Neural crest cell (in vitro differentiated cells): ENCODE results near the gene PCDHGA7. TPM values are rescaled to one million over a fixed set of nuclear protein-coding genes. Genes with fewer than 3 reads are reported as not detected.

Experiments
- DNase-seq: peaks from one replicate; pipeline ENCODE4 v3.0.0; 2021; ENCODE audit warnings: low read depth, mixed read lengths, low spot score
- H3K27ac Mint-ChIP-seq: one replicate; pipeline ENCODE4 v1.8.0; 2021; ENCODE audit warnings: mild to moderate bottlenecking, mixed read lengths; ENCODE audit not compliant: unreplicated experiment
- H3K27me3 Mint-ChIP-seq: 2 replicates; pipeline ENCODE4 v1.8.0; 2021; ENCODE audit warnings: low read depth, mild to moderate bottlenecking, mixed read lengths
- H3K36me3 Mint-ChIP-seq: 2 replicates; pipeline ENCODE4 v1.8.0; 2021; ENCODE audit warnings: low read depth, mild to moderate bottlenecking, mixed read lengths
- H3K4me1 Mint-ChIP-seq: 2 replicates; pipeline ENCODE4 v1.8.0; 2021; ENCODE audit warnings: mixed read lengths
- H3K4me3 Mint-ChIP-seq: one replicate; pipeline ENCODE4 v1.8.0; 2021; ENCODE audit warnings: mild to moderate bottlenecking, mixed read lengths
- H3K9me3 Mint-ChIP-seq: 2 replicates; pipeline ENCODE4 v1.8.0; 2021; ENCODE audit warnings: mixed read lengths
- total RNA-seq: library from RNA; stranded (reverse); gene quantifications from 2 replicates; pipeline ENCODE4 v1.2.1, GENCODE V29; 2021
- TF ChIP-seq, protein P1 (sequence below): fragments of 200-600 bp; sonication (generic); conservative IDR thresholded peaks from 2 replicates; pipeline ENCODE4 v1.5.0; 2021; ENCODE audit warnings: antibody characterized with exemption, mild to moderate bottlenecking

Gene PCDHGA7
- total RNA-seq, 1 donor from 2014 or later = 0.37 TPM

DNA sequence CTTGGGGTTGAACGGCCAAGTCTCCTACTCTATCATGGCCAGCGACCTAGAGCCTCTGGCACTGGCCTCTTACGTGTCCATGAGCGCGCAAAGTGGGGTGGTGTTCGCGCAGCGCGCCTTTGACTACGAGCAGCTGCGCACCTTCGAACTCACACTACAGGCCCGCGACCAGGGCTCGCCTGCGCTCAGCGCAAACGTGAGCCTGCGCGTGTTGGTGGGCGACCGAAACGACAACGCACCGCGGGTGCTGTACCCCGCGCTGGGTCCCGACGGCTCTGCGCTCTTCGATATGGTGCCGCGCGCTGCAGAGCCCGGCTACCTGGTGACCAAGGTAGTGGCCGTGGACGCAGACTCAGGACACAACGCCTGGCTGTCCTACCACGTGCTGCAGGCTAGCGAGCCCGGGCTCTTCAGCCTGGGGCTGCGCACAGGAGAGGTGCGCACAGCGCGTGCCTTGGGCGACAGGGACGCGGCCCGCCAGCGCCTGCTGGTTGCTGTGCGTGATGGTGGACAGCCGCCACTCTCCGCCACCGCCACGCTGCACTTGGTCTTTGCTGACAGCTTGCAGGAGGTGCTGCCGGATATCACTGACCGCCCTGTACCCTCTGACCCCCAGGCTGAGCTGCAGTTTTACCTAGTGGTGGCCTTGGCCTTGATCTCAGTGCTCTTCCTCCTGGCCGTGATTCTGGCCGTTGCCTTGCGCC is 17.2 kb downstream of the PCDHGA7 start:
- TF ChIP-seq, protein P1, sequence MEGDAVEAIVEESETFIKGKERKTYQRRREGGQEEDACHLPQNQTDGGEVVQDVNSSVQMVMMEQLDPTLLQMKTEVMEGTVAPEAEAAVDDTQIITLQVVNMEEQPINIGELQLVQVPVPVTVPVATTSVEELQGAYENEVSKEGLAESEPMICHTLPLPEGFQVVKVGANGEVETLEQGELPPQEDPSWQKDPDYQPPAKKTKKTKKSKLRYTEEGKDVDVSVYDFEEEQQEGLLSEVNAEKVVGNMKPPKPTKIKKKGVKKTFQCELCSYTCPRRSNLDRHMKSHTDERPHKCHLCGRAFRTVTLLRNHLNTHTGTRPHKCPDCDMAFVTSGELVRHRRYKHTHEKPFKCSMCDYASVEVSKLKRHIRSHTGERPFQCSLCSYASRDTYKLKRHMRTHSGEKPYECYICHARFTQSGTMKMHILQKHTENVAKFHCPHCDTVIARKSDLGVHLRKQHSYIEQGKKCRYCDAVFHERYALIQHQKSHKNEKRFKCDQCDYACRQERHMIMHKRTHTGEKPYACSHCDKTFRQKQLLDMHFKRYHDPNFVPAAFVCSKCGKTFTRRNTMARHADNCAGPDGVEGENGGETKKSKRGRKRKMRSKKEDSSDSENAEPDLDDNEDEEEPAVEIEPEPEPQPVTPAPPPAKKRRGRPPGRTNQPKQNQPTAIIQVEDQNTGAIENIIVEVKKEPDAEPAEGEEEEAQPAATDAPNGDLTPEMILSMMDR = no peak
- Mint-ChIP-seq H3K27me3 (no peaks in the 10 kb centered on the region), H3K9me3 (peaks cover 25% of the 10 kb centered on the region), H3K4me1 (no peaks in the 10 kb centered on the region), H3K36me3 (peaks cover 28% of the 10 kb centered on the region), H3K4me3 (peak overlapping the region; percentile 8), H3K27ac (no peak overlapping the region)
- DNase-seq = no peak

DNA sequence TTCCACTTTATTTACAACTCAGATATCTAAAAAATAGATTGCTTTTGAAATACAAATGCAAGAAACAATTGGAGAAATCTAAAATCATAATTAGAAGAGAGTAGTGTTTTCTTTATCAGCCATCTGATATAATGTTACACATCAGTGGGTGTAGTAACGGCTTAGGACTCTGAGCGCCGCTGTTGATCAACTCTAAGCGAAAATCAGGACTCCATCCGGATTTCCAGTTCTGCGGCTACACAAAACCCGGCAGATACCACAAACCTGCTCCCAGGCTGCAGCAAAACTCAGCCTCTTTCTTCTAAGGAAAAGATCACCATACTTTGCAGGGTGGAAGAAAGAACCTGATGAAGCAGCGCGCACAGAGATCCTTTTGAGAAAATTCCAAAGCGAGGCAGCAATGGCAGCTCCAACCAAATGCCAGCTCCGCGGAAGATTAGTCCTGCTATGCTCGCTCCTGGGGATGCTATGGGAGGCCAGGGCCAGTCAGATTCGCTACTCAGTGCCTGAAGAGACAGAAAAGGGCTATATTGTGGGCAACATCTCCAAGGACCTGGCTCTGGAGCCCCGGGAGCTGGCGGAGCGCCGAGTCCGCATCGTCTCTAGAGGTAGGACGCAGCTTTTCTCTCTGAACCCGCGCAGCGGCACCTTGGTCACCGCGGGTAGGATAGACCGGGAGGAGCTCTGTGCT is 20.2 kb downstream of the PCDHGA7 start, which contains the start of gene PCDHGA9:
Gene PCDHGA9, plus strand, starts transcription at position 226 of the 691 bp plus-strand sequence. Its CDS starts 175 bp downstream, at position 401.
- TF ChIP-seq, protein P1 = no peak
- peaks cover 29% of the 10 kb centered on the region for H3K9me3 Mint-ChIP-seq
- no peaks in the 10 kb centered on the region for H3K27me3 Mint-ChIP-seq
- peaks cover 5% of the 10 kb centered on the region for H3K4me1 Mint-ChIP-seq
- H3K36me3 Mint-ChIP-seq = peaks cover 29% of the 10 kb centered on the region
- no peak within 1 kb of the TSS for H3K4me3 Mint-ChIP-seq
- H3K27ac Mint-ChIP-seq = no peak within 1 kb of the TSS
- DNase-seq = no peak

DNA sequence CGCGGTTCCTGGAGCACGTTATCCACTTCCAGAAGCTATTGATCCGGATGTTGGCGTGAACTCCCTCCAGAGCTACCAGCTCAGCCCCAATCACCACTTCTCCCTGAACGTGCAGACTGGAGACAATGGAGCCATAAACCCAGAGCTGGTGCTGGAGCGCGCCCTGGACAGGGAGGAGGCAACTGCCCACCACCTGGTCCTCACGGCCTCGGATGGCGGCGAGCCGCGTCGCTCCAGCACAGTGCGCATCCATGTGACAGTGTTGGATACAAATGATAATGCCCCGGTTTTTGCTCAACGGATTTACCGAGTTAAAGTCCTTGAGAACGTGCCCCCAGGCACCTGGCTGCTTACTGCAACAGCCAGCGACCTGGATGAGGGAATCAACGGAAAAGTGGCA is 20.8 kb downstream of the PCDHGA7 start:
- no peak overlapping the region for H3K27ac Mint-ChIP-seq
- H3K36me3 Mint-ChIP-seq = peaks cover 36% of the 10 kb centered on the region
- H3K9me3 Mint-ChIP-seq = peaks cover 32% of the 10 kb centered on the region
- no peak for DNase-seq
- H3K4me1 Mint-ChIP-seq = peaks cover 10% of the 10 kb centered on the region
- TF ChIP-seq, protein P1 = no peak
- peaks cover 2% of the 10 kb centered on the region for H3K27me3 Mint-ChIP-seq
- no peak overlapping the region for H3K4me3 Mint-ChIP-seq

DNA sequence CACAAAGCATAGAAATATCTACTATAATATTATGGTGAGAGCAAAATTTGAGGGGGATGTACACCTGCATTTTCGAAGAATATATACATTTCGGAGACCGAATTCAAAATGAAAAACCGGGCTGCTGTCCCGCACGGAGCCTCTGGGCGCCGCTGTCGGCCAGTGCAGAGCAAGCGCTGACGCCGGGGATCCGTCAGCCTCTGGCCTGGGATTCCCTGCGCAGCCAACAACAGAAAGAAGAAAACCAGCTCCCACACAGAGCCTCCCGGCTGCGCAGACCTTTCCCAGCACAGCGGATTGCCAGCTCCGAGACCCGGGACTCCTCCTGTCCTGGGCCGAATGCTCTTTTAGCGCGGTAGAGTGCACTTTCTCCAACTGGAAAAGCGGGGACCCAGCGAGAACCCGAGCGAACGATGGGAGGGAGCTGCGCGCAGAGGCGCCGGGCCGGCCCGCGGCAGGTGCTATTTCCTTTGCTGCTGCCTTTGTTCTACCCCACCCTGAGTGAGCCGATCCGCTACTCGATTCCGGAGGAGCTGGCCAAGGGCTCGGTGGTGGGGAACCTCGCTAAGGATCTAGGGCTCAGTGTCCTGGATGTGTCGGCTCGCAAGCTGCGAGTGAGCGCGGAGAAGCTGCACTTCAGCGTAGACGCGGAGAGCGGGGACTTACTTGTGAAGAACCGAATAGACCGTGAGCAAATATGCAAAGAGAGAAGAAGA is 25.4 kb downstream of the PCDHGA7 start, which contains the start of gene PCDHGB6:
Gene PCDHGB6, plus strand, starts transcription at position 232 of the 716 bp plus-strand sequence. Its CDS starts 182 bp downstream, at position 414.
- Mint-ChIP-seq H3K27me3 (peaks cover 16% of the 10 kb centered on the region), H3K4me1 (peaks cover 30% of the 10 kb centered on the region), H3K9me3 (peaks cover 34% of the 10 kb centered on the region), H3K27ac (peak within 1 kb of the TSS; percentile 97), H3K36me3 (peaks cover 49% of the 10 kb centered on the region), H3K4me3 (peak within 1 kb of the TSS; percentile 91)
- TF ChIP-seq, protein P1 = peak; percentile 82
- DNase-seq = peak; percentile 81

DNA sequence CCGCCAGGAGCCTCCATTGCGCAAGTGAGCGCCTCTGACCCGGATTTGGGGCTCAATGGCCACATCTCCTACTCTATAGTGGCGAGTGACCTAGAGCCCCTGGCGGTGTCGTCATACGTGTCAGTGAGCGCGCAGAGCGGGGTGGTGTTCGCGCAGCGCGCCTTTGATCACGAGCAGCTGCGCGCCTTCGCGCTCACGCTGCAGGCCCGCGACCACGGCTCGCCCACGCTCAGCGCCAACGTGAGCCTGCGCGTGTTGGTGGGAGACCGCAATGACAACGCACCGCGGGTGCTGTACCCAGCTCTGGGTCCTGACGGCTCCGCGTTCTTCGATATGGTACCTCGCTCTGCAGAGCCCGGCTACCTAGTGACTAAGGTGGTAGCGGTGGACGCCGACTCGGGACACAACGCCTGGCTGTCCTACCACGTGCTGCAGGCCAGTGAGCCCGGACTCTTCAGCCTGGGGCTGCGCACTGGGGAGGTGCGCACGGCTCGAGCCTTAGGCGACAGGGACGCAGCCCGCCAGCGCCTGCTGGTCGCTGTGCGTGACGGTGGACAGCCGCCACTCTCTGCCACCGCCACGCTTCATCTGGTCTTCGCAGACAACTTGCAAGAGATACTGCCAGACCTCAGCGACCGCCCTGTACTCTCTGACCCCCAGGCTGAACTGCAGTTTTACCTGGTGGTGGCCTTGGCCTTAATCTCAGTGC is 27.2 kb downstream of the PCDHGA7 start:
- DNase-seq = no peak
- Mint-ChIP-seq H3K27me3 (peaks cover 22% of the 10 kb centered on the region), H3K4me3 (peak overlapping the region; percentile 81), H3K27ac (no peak overlapping the region), H3K9me3 (peaks cover 33% of the 10 kb centered on the region), H3K4me1 (peaks cover 44% of the 10 kb centered on the region), H3K36me3 (peaks cover 62% of the 10 kb centered on the region)
- TF ChIP-seq, protein P1 = no peak
